Fibroblast of lung (primary cell): ENCODE measurements around the gene RGL2.

Source experiments
- CTCF ChIP-seq, 2 donors: IDR thresholded peaks in 1 of 2; conservative IDR thresholded peaks in 1 of 2; 1 replicate in 1 of 2; 2 replicates in 1 of 2; pipeline ENCODE4 v1.5.1; 2011 to 2012; ENCODE audit warnings: low read length in 2 of 2, control low read depth in 1 of 2, inconsistent platforms in 1 of 2, low read depth in 1 of 2, mild to moderate bottlenecking in 1 of 2
- EZH2 ChIP-seq: IDR thresholded peaks from 2 replicates; pipeline ENCODE4 v1.5.1; 2012; ENCODE audit warnings: low read length, control low read depth, mild to moderate bottlenecking; ENCODE audit errors: missing control alignments

- TF ChIP-seq CTCF (conservative IDR thresholded peaks at IDR 0.05 in 1 of 2, IDR thresholded peaks at IDR 0.05 in 1 of 2; ENCODE audit: low read depth in 1 of 2, low read length in 2 of 2): no peak
- no peak for TF ChIP-seq EZH2
Observed at GRCh38 chr6:33288141-33288920, 10.4 kb downstream of the RGL2 start.
